Liver (tissue), 9 donors: ENCODE results near the gene TMEM59. TPM values are rescaled to one million over a fixed set of nuclear protein-coding genes. Genes with fewer than 3 reads are reported as not detected.
"Not testable (repeated sequence)": the region's sequence is repeated elsewhere in the genome, so short reads cannot be mapped to it uniquely, and the experiment has no call there.

ENCODE experiments used
- DNase-seq: peaks from one replicate; pipeline ENCODE4 v3.0.0-alpha.2; 2017; ENCODE audit warnings: low spot score
- H3K27ac ChIP-seq, 2 donors: one replicate each; pipeline ENCODE4 v1.7.0; 2013; ENCODE audit warnings: inconsistent platforms in 2 of 2, low read length in 2 of 2, control low read depth in 1 of 2, low read depth in 1 of 2, mild to moderate bottlenecking in 1 of 2
- H3K27me3 ChIP-seq, 4 donors: one replicate each; pipeline versions ENCODE4 v1.6.1 to v1.7.0; 2013; ENCODE audit warnings: low read length in 3 of 4, inconsistent platforms in 1 of 4, mild to moderate bottlenecking in 1 of 4, moderate library complexity in 1 of 4; ENCODE audit not compliant: control insufficient read depth in 4 of 4, insufficient read depth in 4 of 4
- H3K36me3 ChIP-seq, 4 donors: one replicate each; pipeline versions ENCODE4 v1.6.1 to v1.7.0; 2013; ENCODE audit warnings: low read length in 3 of 4, mild to moderate bottlenecking in 3 of 4, low read depth in 1 of 4, moderate library complexity in 1 of 4; ENCODE audit not compliant: control insufficient read depth in 4 of 4, insufficient read depth in 3 of 4
- H3K4me1 ChIP-seq, 4 donors: one replicate each; pipeline versions ENCODE4 v1.6.1 to v1.7.0; 2013; ENCODE audit warnings: low read length in 3 of 4, mild to moderate bottlenecking in 3 of 4, moderate library complexity in 1 of 4; ENCODE audit not compliant: control insufficient read depth in 4 of 4, insufficient read depth in 4 of 4
- H3K4me3 ChIP-seq, 3 donors: one replicate each; pipeline versions ENCODE4 v1.6.1 to v1.7.0; 2013; ENCODE audit warnings: low read length in 3 of 3, control low read depth in 1 of 3, low read depth in 1 of 3, mild to moderate bottlenecking in 1 of 3
- H3K9ac ChIP-seq, 2 donors: one replicate each; pipeline ENCODE4 v1.7.0; 2013; ENCODE audit warnings: low read length in 2 of 2, mild to moderate bottlenecking in 2 of 2, moderate library complexity in 2 of 2, control low read depth in 1 of 2, low read depth in 1 of 2
- H3K9me3 ChIP-seq, 4 donors: one replicate each; pipeline versions ENCODE4 v1.6.1 to v1.7.0; 2013; ENCODE audit warnings: low read length in 3 of 4; ENCODE audit not compliant: control insufficient read depth in 4 of 4
- EGR1 ChIP-seq, 2 donors: IDR thresholded peaks; 2 replicates each; pipeline ENCODE4 v1.6.1; 2016 to 2018; ENCODE audit warnings: antibody characterized with exemption in 2 of 2, low read depth in 2 of 2
- FOXA1 ChIP-seq: IDR thresholded peaks from 2 replicates; pipeline ENCODE4 v1.6.1; 2016; ENCODE audit warnings: antibody characterized with exemption
- FOXA2 ChIP-seq: IDR thresholded peaks from 2 replicates; pipeline ENCODE4 v1.6.1; 2016; ENCODE audit warnings: antibody characterized with exemption
- GABPA ChIP-seq, 2 donors: IDR thresholded peaks in 1 of 2; conservative IDR thresholded peaks in 1 of 2; 2 replicates each; pipeline ENCODE4 v1.6.1; 2016; ENCODE audit warnings: antibody characterized with exemption in 2 of 2, mild to moderate bottlenecking in 1 of 2, moderate library complexity in 1 of 2
- HNF4A ChIP-seq, 2 donors: conservative IDR thresholded peaks; 2 replicates each; pipeline ENCODE4 v1.6.1; 2016; ENCODE audit warnings: antibody characterized with exemption in 2 of 2, mild to moderate bottlenecking in 2 of 2
- HNF4G ChIP-seq: IDR thresholded peaks from 2 replicates; pipeline ENCODE4 v1.6.1; 2016; ENCODE audit warnings: antibody characterized with exemption
- JUND ChIP-seq, 2 donors: IDR thresholded peaks; 2 replicates each; pipeline ENCODE4 v1.6.1; 2016; ENCODE audit warnings: antibody characterized with exemption in 2 of 2
- NR2F2 ChIP-seq: IDR thresholded peaks from 2 replicates; pipeline ENCODE4 v1.6.1; 2016; ENCODE audit warnings: antibody characterized with exemption
- RAD21 ChIP-seq, 2 donors: IDR thresholded peaks; 2 replicates each; pipeline ENCODE4 v1.6.1; 2016; ENCODE audit warnings: antibody characterized with exemption in 2 of 2, mild to moderate bottlenecking in 2 of 2
- RXRA ChIP-seq, 2 donors: IDR thresholded peaks; 2 replicates each; pipeline ENCODE4 v1.6.1; 2017 to 2018; ENCODE audit warnings: antibody characterized with exemption in 2 of 2, mild to moderate bottlenecking in 1 of 2
- SP1 ChIP-seq: IDR thresholded peaks from 2 replicates; pipeline ENCODE4 v1.6.1; 2018; ENCODE audit warnings: antibody characterized with exemption, mild to moderate bottlenecking
- TAF1 ChIP-seq: conservative IDR thresholded peaks from 2 replicates; pipeline ENCODE4 v1.6.1; 2016; ENCODE audit warnings: antibody characterized with exemption, mild to moderate bottlenecking
- YY1 ChIP-seq: IDR thresholded peaks from 2 replicates; pipeline ENCODE4 v1.6.1; 2016; ENCODE audit warnings: antibody characterized with exemption, mild to moderate bottlenecking
- WGBS: extraction: QIAGEN DNeasy Blood & Tissue Kit; methylation state at CpG from one replicate; pipeline ENCODE4 v1.1.7; 2013; 5-methylcytosine and 5-hydroxymethylcytosine counted together
- polyA plus RNA-seq, 2 donors: library from polyadenylated mRNA; stranded (reverse) in 1 of 2; unstranded in 1 of 2; fragments of 200-250 nt in 1 of 2; fragments of >200 nt in 1 of 2; fragmentation: Nextera tagmentation in 1 of 2; extraction: Ambion mirVana in 1 of 2; gene quantifications; one replicate each; pipeline versions ENCODE4 v1.2.1 to v1.2.3, GENCODE V29; 2013 to 2015
- total RNA-seq, 2 donors: library from RNA; depleted of rRNA; stranded (reverse); fragments of >200 nt; gene quantifications; one replicate each; pipeline ENCODE4 v1.2.3, GENCODE V29; 2014
- TF ChIP-seq, protein P1 (sequence below): IDR thresholded peaks from 2 replicates; pipeline ENCODE4 v1.6.1; 2016; ENCODE audit warnings: antibody characterized with exemption
- TF ChIP-seq, protein P2 (sequence below): IDR thresholded peaks from 2 replicates; pipeline ENCODE4 v1.6.1; 2016; ENCODE audit warnings: antibody characterized with exemption, mild to moderate bottlenecking
- TF ChIP-seq, protein P3 (sequence below): IDR thresholded peaks from 2 replicates; pipeline ENCODE4 v1.6.1; 2016; ENCODE audit warnings: antibody characterized with exemption
- TF ChIP-seq, protein P4 (sequence below): fragments of 150-350 bp; IDR thresholded peaks from 2 replicates; pipeline ENCODE4 v1.5.1; 2017; ENCODE audit warnings: improper control_type of control experiment, low read depth, low read length; ENCODE audit not compliant: missing input control
- TF ChIP-seq, protein P5 (sequence below): IDR thresholded peaks from 2 replicates; pipeline ENCODE4 v1.6.1; 2016; ENCODE audit warnings: antibody characterized with exemption
- donor health status: healthy.
- donor health status: healthy.
- donor health status: healthy.
- donor health status: healthy.
- donor health status: healthy.

Gene TMEM59
- total and polyA plus RNA-seq, 4 donors, result 255 to 436 (median 279) TPM

DNA sequence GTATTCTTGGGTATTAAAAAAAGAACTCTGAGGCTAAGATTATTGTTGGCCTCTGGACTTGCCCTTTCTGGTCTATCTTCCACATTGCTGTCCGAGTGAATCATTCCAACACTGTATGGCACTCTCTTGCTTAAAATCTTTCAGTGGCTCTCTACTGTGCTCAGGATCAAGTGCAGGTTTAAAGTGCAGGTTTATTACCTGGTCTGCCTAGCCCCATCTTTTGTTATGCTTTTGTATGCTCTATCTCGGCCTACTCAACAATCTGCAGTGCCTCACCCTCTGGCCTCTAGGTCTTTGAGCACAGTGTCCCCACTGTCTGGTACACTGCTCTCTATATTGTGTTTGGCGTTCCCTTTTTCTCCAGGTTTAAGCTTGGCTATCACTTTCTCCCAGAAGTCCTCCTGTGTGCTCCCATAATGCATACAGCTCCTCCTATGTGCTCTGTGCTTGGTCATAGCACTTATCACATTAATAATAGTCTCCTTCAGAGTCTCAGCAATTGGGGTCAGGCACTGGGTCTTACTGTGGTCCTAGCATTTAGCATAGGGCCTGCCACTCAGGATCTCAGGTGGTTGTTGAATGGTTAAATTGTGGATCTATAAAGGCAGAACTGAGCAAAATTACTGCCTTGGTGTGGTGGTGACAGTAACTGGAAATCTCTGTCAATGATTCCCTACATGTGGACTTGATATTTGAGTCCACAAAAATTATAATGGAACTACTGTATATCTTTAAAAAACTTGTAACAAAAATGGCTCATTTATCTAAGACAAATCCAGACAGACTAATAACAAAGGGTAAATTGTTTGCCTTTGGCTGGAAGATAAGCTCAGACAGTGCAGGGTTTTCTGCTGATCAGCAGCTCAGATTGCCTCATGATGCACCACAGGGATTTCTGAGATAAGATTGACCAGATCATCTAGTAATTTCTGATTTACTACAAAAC is 24.4 kb downstream of the TMEM59 start:
- Histone ChIP-seq H3K4me3 (no peak overlapping the region), H3K9me3 (no peaks in the 10 kb centered on the region), H3K27ac (no peak overlapping the region), H3K4me1 (no peaks in the 10 kb centered on the region), H3K27me3 (no peaks in the 10 kb centered on the region), H3K9ac (no peak overlapping the region), H3K36me3 (peaks cover 0 to 30% (median 18%) of the 10 kb centered on the region in 4 donors)
- WGBS, result 88% methylated on average over 3 of the region's 3 CpGs
- DNase-seq, result no peak
- TF ChIP-seq HNF4G, result no peak
- no peak for TF ChIP-seq JUND (IDR thresholded peaks at IDR 0.05)

DNA sequence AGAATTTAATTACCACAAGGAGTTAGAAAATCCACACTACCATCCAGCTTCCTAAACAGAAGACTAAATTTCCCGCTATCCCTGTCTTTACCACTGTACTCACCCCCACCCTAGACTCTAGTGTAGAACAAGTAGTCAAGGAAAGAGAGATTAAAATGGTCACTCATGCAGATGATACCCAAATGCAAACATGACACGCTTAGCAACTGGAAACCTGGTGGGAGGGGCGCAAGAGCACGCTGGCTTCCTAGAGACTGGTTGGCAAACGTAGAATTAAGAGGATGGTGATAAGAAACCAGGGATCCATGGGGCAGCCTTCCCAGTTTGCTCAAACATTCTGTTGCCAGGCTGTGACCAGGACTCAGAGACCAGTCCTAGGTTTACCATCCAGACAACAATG is 25.2 kb downstream of the TMEM59 start:
- Histone ChIP-seq H3K4me3 (no peak overlapping the region), H3K4me1 (no peaks in the 10 kb centered on the region), H3K36me3 (peaks cover 0 to 30% (median 15%) of the 10 kb centered on the region in 4 donors), H3K27me3 (no peaks in the 10 kb centered on the region), H3K9me3 (no peaks in the 10 kb centered on the region), H3K9ac (no peak overlapping the region), H3K27ac (no peak overlapping the region)
- WGBS, result 86% methylated on average over 5 of the region's 5 CpGs
- no peak for DNase-seq
- TF ChIP-seq FOXA1, result no peak
- no peak for TF ChIP-seq SP1
- TF ChIP-seq, protein P1, sequence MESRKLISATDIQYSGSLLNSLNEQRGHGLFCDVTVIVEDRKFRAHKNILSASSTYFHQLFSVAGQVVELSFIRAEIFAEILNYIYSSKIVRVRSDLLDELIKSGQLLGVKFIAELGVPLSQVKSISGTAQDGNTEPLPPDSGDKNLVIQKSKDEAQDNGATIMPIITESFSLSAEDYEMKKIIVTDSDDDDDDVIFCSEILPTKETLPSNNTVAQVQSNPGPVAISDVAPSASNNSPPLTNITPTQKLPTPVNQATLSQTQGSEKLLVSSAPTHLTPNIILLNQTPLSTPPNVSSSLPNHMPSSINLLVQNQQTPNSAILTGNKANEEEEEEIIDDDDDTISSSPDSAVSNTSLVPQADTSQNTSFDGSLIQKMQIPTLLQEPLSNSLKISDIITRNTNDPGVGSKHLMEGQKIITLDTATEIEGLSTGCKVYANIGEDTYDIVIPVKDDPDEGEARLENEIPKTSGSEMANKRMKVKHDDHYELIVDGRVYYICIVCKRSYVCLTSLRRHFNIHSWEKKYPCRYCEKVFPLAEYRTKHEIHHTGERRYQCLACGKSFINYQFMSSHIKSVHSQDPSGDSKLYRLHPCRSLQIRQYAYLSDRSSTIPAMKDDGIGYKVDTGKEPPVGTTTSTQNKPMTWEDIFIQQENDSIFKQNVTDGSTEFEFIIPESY, result no peak
- TF ChIP-seq, protein P2, sequence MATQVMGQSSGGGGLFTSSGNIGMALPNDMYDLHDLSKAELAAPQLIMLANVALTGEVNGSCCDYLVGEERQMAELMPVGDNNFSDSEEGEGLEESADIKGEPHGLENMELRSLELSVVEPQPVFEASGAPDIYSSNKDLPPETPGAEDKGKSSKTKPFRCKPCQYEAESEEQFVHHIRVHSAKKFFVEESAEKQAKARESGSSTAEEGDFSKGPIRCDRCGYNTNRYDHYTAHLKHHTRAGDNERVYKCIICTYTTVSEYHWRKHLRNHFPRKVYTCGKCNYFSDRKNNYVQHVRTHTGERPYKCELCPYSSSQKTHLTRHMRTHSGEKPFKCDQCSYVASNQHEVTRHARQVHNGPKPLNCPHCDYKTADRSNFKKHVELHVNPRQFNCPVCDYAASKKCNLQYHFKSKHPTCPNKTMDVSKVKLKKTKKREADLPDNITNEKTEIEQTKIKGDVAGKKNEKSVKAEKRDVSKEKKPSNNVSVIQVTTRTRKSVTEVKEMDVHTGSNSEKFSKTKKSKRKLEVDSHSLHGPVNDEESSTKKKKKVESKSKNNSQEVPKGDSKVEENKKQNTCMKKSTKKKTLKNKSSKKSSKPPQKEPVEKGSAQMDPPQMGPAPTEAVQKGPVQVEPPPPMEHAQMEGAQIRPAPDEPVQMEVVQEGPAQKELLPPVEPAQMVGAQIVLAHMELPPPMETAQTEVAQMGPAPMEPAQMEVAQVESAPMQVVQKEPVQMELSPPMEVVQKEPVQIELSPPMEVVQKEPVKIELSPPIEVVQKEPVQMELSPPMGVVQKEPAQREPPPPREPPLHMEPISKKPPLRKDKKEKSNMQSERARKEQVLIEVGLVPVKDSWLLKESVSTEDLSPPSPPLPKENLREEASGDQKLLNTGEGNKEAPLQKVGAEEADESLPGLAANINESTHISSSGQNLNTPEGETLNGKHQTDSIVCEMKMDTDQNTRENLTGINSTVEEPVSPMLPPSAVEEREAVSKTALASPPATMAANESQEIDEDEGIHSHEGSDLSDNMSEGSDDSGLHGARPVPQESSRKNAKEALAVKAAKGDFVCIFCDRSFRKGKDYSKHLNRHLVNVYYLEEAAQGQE, result no peak
- TF ChIP-seq, protein P3, sequence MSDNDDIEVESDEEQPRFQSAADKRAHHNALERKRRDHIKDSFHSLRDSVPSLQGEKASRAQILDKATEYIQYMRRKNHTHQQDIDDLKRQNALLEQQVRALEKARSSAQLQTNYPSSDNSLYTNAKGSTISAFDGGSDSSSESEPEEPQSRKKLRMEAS, result no peak
- TF ChIP-seq, protein P4, sequence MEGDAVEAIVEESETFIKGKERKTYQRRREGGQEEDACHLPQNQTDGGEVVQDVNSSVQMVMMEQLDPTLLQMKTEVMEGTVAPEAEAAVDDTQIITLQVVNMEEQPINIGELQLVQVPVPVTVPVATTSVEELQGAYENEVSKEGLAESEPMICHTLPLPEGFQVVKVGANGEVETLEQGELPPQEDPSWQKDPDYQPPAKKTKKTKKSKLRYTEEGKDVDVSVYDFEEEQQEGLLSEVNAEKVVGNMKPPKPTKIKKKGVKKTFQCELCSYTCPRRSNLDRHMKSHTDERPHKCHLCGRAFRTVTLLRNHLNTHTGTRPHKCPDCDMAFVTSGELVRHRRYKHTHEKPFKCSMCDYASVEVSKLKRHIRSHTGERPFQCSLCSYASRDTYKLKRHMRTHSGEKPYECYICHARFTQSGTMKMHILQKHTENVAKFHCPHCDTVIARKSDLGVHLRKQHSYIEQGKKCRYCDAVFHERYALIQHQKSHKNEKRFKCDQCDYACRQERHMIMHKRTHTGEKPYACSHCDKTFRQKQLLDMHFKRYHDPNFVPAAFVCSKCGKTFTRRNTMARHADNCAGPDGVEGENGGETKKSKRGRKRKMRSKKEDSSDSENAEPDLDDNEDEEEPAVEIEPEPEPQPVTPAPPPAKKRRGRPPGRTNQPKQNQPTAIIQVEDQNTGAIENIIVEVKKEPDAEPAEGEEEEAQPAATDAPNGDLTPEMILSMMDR, result no peak
- no peak for TF ChIP-seq RXRA (IDR thresholded peaks at IDR 0.05)
- TF ChIP-seq TAF1, result no peak
- TF ChIP-seq NR2F2, result no peak
- no peak for TF ChIP-seq FOXA2
- no peak for TF ChIP-seq HNF4G
- TF ChIP-seq, protein P5, sequence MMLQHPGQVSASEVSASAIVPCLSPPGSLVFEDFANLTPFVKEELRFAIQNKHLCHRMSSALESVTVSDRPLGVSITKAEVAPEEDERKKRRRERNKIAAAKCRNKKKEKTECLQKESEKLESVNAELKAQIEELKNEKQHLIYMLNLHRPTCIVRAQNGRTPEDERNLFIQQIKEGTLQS, result no peak
- no peak for TF ChIP-seq EGR1 (IDR thresholded peaks at IDR 0.05; ENCODE audit: low read depth in 2 of 2)
- TF ChIP-seq HNF4A (conservative IDR thresholded peaks at IDR 0.05), result no peak
- TF ChIP-seq RAD21 (IDR thresholded peaks at IDR 0.05), result no peak
- TF ChIP-seq YY1, result no peak
- TF ChIP-seq GABPA (IDR thresholded peaks at IDR 0.05 in 1 of 2, conservative IDR thresholded peaks at IDR 0.05 in 1 of 2), result no peak
- no peak for TF ChIP-seq JUND (IDR thresholded peaks at IDR 0.05)

DNA sequence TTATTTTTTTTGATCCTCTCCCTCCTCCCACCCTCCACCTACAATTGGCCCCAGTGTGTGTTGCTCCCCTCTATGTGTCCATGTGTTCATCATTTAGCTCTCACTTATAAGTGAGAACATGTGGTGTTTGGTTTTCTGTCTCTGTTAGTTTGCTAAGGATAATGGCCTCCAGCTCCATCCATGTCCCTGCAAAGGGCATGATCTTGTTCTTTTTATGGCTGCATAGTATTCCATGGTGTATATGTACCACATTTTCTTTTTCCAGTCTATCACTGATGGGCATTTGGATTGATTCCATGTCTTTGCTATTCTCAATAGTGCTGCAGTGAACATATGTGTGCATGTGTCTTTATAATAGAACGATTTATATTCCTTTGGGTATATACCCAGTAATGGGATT is 28.2 kb downstream of the TMEM59 start:
- not testable (repeated sequence) for H3K4me1 ChIP-seq, H3K36me3 ChIP-seq, H3K9ac ChIP-seq, H3K9me3 ChIP-seq, H3K27ac ChIP-seq, H3K27me3 ChIP-seq, H3K4me3 ChIP-seq, DNase-seq
- WGBS, result 95% methylated on average over 1 of the region's 1 CpG
